ENCODE measurements around the gene LARP4B.
"Not testable (repeated sequence)": the region's sequence is repeated elsewhere in the genome, so short reads cannot be mapped to it uniquely, and the experiment has no call there.

The LARP4B gene

GRCh38 chr10:786633-787474, 144.7 kb downstream of the LARP4B start:
- no peak for DNase-seq (ENCODE audit: low read depth)

- no peak for DNase-seq (ENCODE audit: low read depth)
These were observed 145.7 kb downstream of the LARP4B start for GRCh38 chr10:785861-786214.

- DNase-seq (ENCODE audit: low read depth), result no peak
These were observed 146.2 kb downstream of the LARP4B start for GRCh38 chr10:785089-785860.

GRCh38 chr10:784403-785088, 147.0 kb downstream of the LARP4B start:
- no peak for DNase-seq (ENCODE audit: low read depth)

- no peak for DNase-seq (ENCODE audit: low read depth)
These were observed 148.5 kb downstream of the LARP4B start for GRCh38 chr10:782751-783648.

GRCh38 chr10:780536-781524, 150.7 kb downstream of the LARP4B start:
- no peak for DNase-seq (ENCODE audit: low read depth)

GRCh38 chr10:778626-779330, 152.7 kb downstream of the LARP4B start:
- no peak for DNase-seq (ENCODE audit: low read depth)

- DNase-seq (ENCODE audit: low read depth), result no peak
These were observed 153.5 kb downstream of the LARP4B start for GRCh38 chr10:777913-778479.

- DNase-seq (ENCODE audit: low read depth), result no peak
These were observed 154.7 kb downstream of the LARP4B start for GRCh38 chr10:776772-777171.

- no peak for DNase-seq (ENCODE audit: low read depth)
These were observed 156.0 kb downstream of the LARP4B start for GRCh38 chr10:775245-776075.

- no peak for DNase-seq (ENCODE audit: low read depth)
These were observed 156.8 kb downstream of the LARP4B start for GRCh38 chr10:774661-775244.

GRCh38 chr10:774223-774622, 157.3 kb downstream of the LARP4B start:
- no peak for DNase-seq (ENCODE audit: low read depth)

- DNase-seq (ENCODE audit: low read depth), result no peak
These were observed 157.8 kb downstream of the LARP4B start for GRCh38 chr10:773562-774161.

- no peak for DNase-seq (ENCODE audit: low read depth)
These were observed 159.3 kb downstream of the LARP4B start for GRCh38 chr10:772227-772637.

GRCh38 chr10:771647-772046, 159.9 kb downstream of the LARP4B start:
- no peak for DNase-seq (ENCODE audit: low read depth)

GRCh38 chr10:770975-771374, 160.5 kb downstream of the LARP4B start:
- no peak for DNase-seq (ENCODE audit: low read depth)

- not testable (repeated sequence) for DNase-seq (ENCODE audit: low read depth)
These were observed 161.3 kb downstream of the LARP4B start for GRCh38 chr10:770048-770712.
